ENCODE results near the gene METTL3. TPM values are rescaled to one million over a fixed set of nuclear protein-coding genes. Genes with fewer than 3 reads are reported as not detected.

The METTL3 gene
- total and polyA plus RNA-seq, 2 donors (not counting 3 experiments of a cell fraction or from before 2014, with no cell fraction given), result 65.0 to 85.3 TPM

GRCh38 chr14:21498540-21499526 is 12.3 kb downstream of the METTL3 start:
- intact Hi-C loops (cut with micrococcal nuclease) (loop anchor here (1.0 kb wide), 1 partner anchor 58 kb away; no protein-coding TSS in a partner anchor), dilution Hi-C loops (cut with MboI; ENCODE audit: extremely low pct_ligation_motif_present, low sequenced_read_pairs) (no loop called here)
- ChIA-PET CTCF (interaction anchor here (0.5 to 2.8 kb wide), 31 partner anchors 9 to 212 kb away, joined by 3 to 128 read pairs (median 5); partner anchors contain the start of genes CHD8, METTL3, RAB2B and SALL2), POLR2A (no interaction called here)
- no peaks in the 10 kb centered on the region for H3K27me3 ChIP-seq (ENCODE audit: control insufficient read depth in 2 of 2, insufficient read depth in 2 of 2, low read length in 2 of 2)
- FAIRE-seq, result peak; percentile 43
- peak; percentile 55 for DNase-seq (ENCODE audit: low read depth, low spot score)
- no peaks in the 10 kb centered on the region for H4K20me1 ChIP-seq (replicated peaks; ENCODE audit: control insufficient read depth, extremely low read depth, insufficient read depth, low read length)
- TF ChIP-seq POLR2A (IDR thresholded peaks at IDR 0.05; ENCODE audit: low read depth, low read length) (peak; percentile 10), GATA2 (IDR thresholded peaks at IDR 0.05; ENCODE audit: insufficient read depth, insufficient read length, low read depth, low read length) (no peak), MAX (IDR thresholded peaks at IDR 0.05; ENCODE audit: insufficient read depth, insufficient read length) (no peak), CTCF (IDR thresholded peaks at IDR 0.05; ENCODE audit: extremely low read depth in 1 of 2, insufficient read depth in 1 of 2, low read depth in 1 of 2, low read length in 2 of 2) (peak; percentile 34 to 42), POLR2AphosphoS5 (IDR thresholded peaks at IDR 0.05; ENCODE audit: insufficient read depth, low read depth, low read length) (no peak)
- no TSS peak for BruUV-seq (replicated peaks)
- no peaks in the 10 kb centered on the region for H3K9me3 ChIP-seq (replicated peaks; ENCODE audit: control insufficient read depth, insufficient read depth, low read length)
- H3K4me1 ChIP-seq (ENCODE audit: control insufficient read depth, extremely low read depth, insufficient read depth, low read length), result no peaks in the 10 kb centered on the region
- no peak overlapping the region for H3K9ac ChIP-seq (replicated peaks; ENCODE audit: extremely low read depth, insufficient read depth, low read length)
- H3K4me2 ChIP-seq (ENCODE audit: insufficient read depth, low read length), result no peak overlapping the region
- no peak overlapping the region for H2AFZ ChIP-seq (ENCODE audit: low read depth, low read length)
- no peak overlapping the region for H3K27ac ChIP-seq (ENCODE audit: insufficient read depth, low read depth, low read length)
- no peak overlapping the region for H3K4me3 ChIP-seq (replicated peaks in 1 of 3; ENCODE audit: insufficient read depth in 1 of 3, low read depth in 1 of 3, low read length in 3 of 3)
- H3K36me3 ChIP-seq (ENCODE audit: control insufficient read depth in 2 of 2, extremely low read depth in 1 of 2, insufficient read depth in 2 of 2, low read length in 2 of 2), result peaks cover 35 to 38% of the 10 kb centered on the region in 2 experiments
- H3K79me2 ChIP-seq (ENCODE audit: control insufficient read depth, insufficient read depth, low read length), result peaks cover 9% of the 10 kb centered on the region
- no peaks in the 10 kb centered on the region for H3K9me1 ChIP-seq (replicated peaks; ENCODE audit: control insufficient read depth, extremely low read depth, insufficient read depth, low read length)

Measured in endothelial cell of umbilical vein (primary cell).